Limb (tissue), 2 donors: Measurements from ENCODE around the gene IFNAR2.

Experiments used
- DNase-seq, 2 donors: peaks; one replicate each; pipeline ENCODE4 v3.0.0-alpha.2; 2016; ENCODE audit errors: extremely low spot score in 2 of 2

Gene IFNAR2

DNA sequence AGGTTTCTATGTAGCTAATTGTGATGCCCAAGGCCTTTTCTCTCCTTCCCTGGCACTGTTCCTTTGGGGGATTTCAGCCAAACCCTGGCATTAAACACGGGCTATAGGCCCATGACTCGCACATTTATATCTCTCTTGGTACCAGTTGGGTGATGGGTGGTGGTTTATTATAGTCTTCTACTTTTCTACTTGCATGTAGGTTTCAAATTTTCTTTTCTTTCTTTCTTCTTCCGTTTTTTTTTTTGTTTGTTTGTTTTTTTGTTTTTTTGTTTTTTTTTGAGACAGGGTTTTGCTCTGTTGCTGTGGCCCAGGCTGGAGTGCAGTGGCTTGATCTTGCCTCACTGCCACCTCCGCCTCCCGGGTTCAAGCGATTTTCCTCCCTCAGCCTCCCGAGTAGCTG, 37.5 kb downstream of the IFNAR2 start:
- DNase-seq, result no peak

DNA sequence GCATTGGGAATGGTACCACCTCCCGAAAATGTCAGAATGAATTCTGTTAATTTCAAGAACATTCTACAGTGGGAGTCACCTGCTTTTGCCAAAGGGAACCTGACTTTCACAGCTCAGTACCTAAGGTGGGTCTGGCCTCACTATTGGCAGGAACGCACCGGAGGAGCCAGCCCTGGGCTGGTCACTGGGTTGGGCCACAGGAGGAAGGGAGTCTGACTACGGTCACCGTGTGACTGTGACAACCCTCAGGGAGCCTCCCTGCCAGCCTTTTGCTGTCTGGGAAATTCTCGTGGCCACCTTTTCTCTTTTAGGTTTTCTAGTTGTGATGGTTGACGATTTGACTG, 38.6 kb downstream of the IFNAR2 start:
- DNase-seq, result no peak

DNA sequence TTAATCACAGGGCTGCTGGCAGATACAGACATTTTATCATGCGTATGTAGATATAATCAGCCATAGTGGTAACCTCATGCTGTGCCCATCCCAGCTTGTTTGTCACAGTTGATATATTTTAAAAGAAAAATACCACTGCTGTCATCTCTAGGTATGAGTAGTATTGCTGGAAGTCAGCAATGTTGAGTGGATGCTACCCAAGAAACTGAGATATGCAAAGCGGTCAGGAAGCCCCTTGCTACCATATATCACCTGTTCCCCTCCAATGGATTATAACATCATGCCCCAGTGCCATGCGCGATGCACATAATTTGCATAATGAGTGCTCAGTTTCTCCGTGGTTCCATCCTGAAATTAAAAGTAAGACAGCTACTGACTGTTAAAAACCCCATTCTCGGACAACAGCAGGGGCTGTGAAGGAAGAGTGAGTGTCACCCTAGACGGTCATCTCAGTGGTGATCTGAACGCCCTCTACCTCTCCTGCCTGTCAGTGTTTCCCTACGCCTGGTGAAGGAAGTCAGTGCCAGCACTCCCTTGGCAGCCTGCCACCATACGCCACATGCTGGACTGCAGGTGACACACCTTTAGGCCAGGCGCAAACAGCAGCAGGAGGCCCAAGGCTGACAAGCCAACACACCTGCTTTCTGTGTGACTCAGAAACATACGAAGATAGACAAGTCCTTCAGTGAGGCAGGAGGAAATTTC, 39.2 kb downstream of the IFNAR2 start:
- no peak for DNase-seq

DNA sequence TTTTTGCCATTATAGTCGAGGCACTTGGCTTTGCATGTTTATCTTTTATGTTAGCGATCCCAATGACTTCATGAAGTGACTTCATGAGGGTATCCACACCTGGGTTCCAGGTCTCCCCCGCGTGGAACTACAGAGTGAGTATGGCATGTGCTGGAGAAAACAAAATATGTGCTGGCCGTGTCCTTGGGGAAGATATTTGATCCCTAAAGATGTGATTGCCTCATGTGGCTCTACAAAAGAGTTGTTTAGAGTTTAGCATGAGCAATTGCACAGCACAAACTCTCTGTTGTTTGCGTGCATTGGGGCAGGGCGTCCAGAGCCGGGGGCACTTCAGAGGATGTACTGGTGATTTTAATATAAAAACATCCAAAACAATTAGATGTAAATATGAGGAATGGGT, 41.2 kb downstream of the IFNAR2 start:
- DNase-seq, result no peak

DNA sequence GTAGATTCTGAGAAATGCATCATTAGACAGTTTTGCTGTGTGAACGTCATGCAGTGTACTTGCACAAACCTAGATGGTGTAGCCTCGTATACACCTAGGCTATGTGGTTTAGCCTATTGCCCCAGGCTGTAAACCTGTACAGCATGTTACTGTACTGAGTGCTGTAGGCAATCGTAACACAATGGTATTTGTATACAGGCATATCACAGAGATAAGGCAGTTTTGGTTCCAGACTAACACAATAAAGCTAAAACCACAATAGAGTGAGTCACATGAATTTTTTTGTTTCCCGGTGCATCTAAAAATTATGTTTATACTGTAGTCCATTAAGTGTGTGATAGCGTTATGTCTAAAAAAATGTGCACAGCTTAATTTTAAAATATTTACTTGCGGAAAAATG, 43.3 kb downstream of the IFNAR2 start:
- DNase-seq, result no peak

DNA sequence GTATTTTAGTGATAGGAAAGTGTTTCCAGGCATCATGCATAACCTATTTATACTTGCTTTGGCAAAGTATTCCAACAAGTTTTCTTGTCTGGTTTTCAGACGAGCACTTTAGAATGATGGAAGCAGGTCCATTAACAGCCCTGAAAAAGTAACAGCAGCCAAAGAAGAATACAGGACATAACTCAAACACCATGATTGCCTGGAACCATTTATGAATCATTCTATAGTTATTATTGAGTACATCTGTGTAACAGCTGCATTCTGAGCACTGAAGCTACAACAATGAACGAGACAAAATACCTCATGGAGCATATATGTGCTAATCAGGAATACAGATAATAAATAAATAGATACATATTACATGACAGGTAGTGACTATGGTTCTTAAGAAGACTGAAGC, 49.0 kb downstream of the IFNAR2 start:
- DNase-seq, result no peak

DNA sequence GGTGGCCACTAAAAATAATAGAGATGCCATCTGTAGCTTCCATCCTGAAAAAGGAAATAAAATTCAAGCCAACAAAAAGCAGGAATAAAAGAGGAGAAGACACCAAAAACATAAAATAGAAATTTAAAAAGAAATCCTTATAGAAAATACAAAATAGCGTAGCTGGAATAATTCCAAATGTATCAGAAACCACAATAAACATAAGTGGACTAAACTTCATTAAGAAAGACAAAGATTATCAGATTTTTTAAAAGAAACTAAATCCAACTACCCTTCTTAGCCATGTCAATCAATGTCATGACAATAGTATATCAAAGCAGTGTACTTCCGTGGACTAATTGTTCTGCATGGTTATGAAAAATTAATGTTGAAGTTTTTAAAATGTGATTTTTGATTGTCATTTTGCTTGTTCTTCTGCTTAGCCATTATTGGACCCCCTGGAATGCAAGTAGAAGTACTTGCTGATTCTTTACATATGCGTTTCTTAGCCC, 49.6 kb downstream of the IFNAR2 start:
- no peak for DNase-seq
